Measurements from ENCODE around the gene ZNF385B. TPM values are rescaled to one million over a fixed set of nuclear protein-coding genes. Genes with fewer than 3 reads are reported as not detected.

ZNF385B gene
- total and polyA plus RNA-seq, 5 donors: 32.6 to 95.9 (median 65.6) TPM

DNA sequence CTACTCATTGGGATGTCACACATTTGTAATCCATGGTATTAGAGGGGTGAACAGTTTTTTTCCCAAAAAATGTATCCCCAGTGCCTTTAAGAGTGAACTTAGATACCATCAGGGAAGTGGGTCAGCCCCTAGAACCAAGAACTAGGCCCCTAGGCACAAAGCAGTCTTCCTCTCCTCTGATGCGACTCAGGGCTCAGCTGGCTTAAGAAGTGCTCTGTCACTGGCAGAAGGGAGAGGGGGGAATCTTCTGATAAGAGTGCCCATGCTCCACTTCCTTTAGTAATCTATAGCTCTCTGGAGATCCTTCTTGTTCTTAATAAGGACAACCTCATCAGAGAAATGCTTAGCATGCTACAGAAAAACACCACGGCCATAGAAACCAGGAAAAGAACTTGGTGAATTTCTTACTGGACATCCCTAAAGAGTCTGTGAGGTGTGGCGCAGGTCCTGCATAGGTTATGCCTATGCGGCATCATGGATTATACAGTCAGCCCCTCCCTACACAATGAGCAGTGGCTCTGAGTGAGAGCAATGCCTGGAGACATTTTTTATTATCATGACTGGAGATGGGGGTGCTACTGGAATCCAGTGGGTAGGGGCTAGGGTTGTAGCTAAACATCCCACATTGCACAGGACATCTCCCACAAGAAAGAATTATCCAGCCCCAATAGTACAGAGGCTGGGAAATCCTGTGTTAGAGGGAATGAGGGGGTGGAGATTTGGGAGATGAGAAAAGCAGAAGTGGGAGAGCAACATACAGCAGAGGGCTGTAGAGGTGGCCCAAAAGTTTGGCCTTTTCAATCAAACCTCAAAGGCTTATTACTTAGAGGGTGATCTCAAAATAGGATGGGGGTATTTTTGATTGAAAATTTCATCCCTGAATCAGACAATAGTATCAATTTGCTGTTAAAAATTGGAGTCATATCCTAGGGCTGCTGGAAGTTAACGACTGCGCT is 21.7 kb upstream of the ZNF385B start:
- 91% methylated on average over 6 of the region's 6 CpGs for WGBS
- H3K4me1 ChIP-seq (ENCODE audit: control insufficient read depth, insufficient read depth, low read length): no peaks in the 10 kb centered on the region
- H3K27me3 ChIP-seq (ENCODE audit: control insufficient read depth, insufficient read depth): no peaks in the 10 kb centered on the region
- no peak overlapping the region for H3K4me3 ChIP-seq (ENCODE audit: low read length)
- ATAC-seq (no peak), DNase-seq (no peak)
- intact Hi-C loops (cut with DNase I): no loop called here
- no peaks in the 10 kb centered on the region for H3K9me3 ChIP-seq (ENCODE audit: control insufficient read depth, low read length)
- H3K27ac ChIP-seq (ENCODE audit: low read length): no peak overlapping the region

GRCh38 chr2:179877601-179878364 is 16.4 kb upstream of the ZNF385B start:
- H3K27ac ChIP-seq (ENCODE audit: low read length): no peak overlapping the region
- ATAC-seq (no peak), DNase-seq (no peak)
- no peaks in the 10 kb centered on the region for H3K27me3 ChIP-seq (ENCODE audit: control insufficient read depth, insufficient read depth)
- peaks cover 4% of the 10 kb centered on the region for H3K4me1 ChIP-seq (ENCODE audit: control insufficient read depth, insufficient read depth, low read length)
- H3K9me3 ChIP-seq (ENCODE audit: control insufficient read depth, low read length): no peaks in the 10 kb centered on the region
- WGBS: 93% methylated on average over 4 of the region's 4 CpGs
- H3K4me3 ChIP-seq (ENCODE audit: low read length): no peak overlapping the region
- intact Hi-C loops (cut with DNase I): no loop called here

GRCh38 chr2:179876266-179876665 is 14.9 kb upstream of the ZNF385B start:
- intact Hi-C loops (cut with DNase I): no loop called here
- no peak for ATAC-seq
- Histone ChIP-seq H3K9me3 (ENCODE audit: control insufficient read depth, low read length) (no peaks in the 10 kb centered on the region), H3K4me3 (ENCODE audit: low read length) (no peak overlapping the region), H3K27ac (ENCODE audit: low read length) (no peak overlapping the region), H3K4me1 (ENCODE audit: control insufficient read depth, insufficient read depth, low read length) (peaks cover 4% of the 10 kb centered on the region), H3K27me3 (ENCODE audit: control insufficient read depth, insufficient read depth) (no peaks in the 10 kb centered on the region)
- 68% methylated on average over 1 of the region's 1 CpG for WGBS
- DNase-seq: no peak

DNA sequence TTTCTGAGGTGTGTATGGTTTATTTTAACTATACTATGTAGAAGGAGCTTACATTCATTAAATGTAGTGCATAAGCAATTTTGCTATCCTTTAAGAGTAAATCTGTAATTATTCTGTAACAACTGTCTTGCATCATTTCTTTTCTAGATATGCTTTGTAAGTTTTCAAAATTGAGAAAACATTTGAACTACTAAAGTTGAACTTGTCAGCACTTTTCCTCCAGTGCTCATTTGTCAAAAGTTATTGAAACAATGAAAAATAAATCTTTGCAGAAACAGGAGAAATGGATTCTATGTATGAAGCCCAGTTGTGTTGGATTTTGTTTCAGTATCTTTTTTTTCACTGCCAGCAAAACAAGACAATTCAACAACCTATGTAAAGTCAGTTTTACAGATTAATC is 14.5 kb upstream of the ZNF385B start:
- intact Hi-C loops (cut with DNase I): no loop called here
- ATAC-seq (no peak), DNase-seq (no peak)
- H3K4me3 ChIP-seq (ENCODE audit: low read length): no peak overlapping the region
- H3K27me3 ChIP-seq (ENCODE audit: control insufficient read depth, insufficient read depth): no peaks in the 10 kb centered on the region
- H3K4me1 ChIP-seq (ENCODE audit: control insufficient read depth, insufficient read depth, low read length): peaks cover 4% of the 10 kb centered on the region
- no peak overlapping the region for H3K27ac ChIP-seq (ENCODE audit: low read length)
- no peaks in the 10 kb centered on the region for H3K9me3 ChIP-seq (ENCODE audit: control insufficient read depth, low read length)

- Histone ChIP-seq H3K4me1 (ENCODE audit: control insufficient read depth, insufficient read depth, low read length) (no peaks in the 10 kb centered on the region), H3K27ac (ENCODE audit: low read length) (peak overlapping the region; percentile 72), H3K9me3 (ENCODE audit: control insufficient read depth, low read length) (no peaks in the 10 kb centered on the region), H3K4me3 (ENCODE audit: low read length) (no peak overlapping the region), H3K27me3 (ENCODE audit: control insufficient read depth, insufficient read depth) (no peaks in the 10 kb centered on the region)
- no peak for DNase-seq
- intact Hi-C loops (cut with DNase I): no loop called here
- 56% methylated on average over 6 of the region's 6 CpGs for WGBS
- ATAC-seq: no peak
These were observed 1.6 kb upstream of the ZNF385B start for GRCh38 chr2:179862898-179863458.

GRCh38 chr2:179861027-179861415 is 391 bp downstream of the ZNF385B start:
- under 1% methylated on average over 49 of the region's 52 CpGs for WGBS
- no peaks in the 10 kb centered on the region for H3K27me3 ChIP-seq (ENCODE audit: control insufficient read depth, insufficient read depth)
- ATAC-seq (peak; percentile 70 to 80), DNase-seq (peak in 2 of 3 donors; percentile 68 to 70)
- peak overlapping the region; percentile 80 for H3K27ac ChIP-seq (ENCODE audit: low read length)
- H3K9me3 ChIP-seq (ENCODE audit: control insufficient read depth, low read length): no peaks in the 10 kb centered on the region
- peak overlapping the region; percentile 44 for H3K4me3 ChIP-seq (ENCODE audit: low read length)
- no peaks in the 10 kb centered on the region for H3K4me1 ChIP-seq (ENCODE audit: control insufficient read depth, insufficient read depth, low read length)
- intact Hi-C loops (cut with DNase I): no loop called here

DNA sequence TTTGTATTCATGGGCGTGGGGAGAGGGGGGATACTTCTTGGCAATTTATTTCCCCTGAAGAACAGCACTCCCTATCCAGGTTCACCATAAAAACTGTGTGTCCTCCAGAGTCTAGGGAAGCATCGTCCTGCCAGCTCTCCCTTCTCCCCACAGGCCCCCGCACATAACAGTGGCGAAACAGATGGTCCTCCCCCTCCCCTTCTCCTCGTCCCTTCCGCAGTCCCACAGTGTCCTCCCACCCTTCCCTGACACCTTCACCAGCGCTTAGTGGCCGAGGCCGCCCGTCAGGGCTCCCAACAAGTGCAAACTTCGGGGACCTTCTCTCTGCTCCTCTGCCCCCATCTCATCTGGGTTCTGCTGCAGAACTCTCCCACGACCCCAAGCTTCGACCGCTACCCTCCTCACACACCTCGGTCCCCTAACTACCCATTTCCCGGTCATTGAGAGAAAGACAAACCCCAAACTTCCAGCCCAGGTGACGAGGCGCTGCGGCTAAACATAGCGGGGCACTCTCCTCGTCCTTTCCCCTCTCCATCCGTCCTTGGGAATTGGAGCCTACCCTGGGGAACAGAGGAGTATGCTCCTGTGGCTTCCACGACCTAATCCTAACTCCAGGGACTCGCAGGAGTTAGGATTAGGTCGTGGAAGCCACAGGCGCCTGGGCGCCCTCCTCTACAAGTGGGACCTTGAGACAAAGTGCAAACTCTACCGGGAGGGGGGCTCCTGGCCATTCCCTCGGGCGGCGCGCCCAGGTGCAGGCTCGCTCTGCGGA is 971 bp downstream of the ZNF385B start:
- peak; percentile 58 to 62 for ATAC-seq

DNA sequence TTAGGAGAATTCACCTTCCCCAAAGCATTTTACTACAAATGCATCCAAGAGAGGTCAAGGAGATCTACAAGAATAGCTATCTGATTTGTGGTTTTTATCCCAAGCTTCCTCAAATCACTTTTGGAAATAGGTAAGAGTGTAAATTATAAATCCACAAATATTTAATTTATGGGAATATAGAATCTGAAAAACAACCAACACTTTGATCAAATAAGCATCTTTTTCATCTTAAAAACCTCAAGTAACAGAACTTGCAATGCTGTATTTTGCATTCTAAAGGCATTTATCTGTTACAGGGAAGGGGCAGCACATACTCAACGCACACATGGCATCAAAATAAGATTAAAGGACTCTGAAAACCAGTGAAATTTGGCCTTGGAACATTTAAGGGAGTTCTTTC is 1.9 kb downstream of the ZNF385B start:
- DNase-seq (no peak), ATAC-seq (no peak)
- Histone ChIP-seq H3K27ac (ENCODE audit: low read length) (no peak overlapping the region), H3K27me3 (ENCODE audit: control insufficient read depth, insufficient read depth) (no peaks in the 10 kb centered on the region), H3K4me3 (ENCODE audit: low read length) (peak overlapping the region; percentile 44), H3K4me1 (ENCODE audit: control insufficient read depth, insufficient read depth, low read length) (no peaks in the 10 kb centered on the region), H3K9me3 (ENCODE audit: control insufficient read depth, low read length) (no peaks in the 10 kb centered on the region)
- intact Hi-C loops (cut with DNase I): no loop called here
- 43% methylated on average over 1 of the region's 1 CpG for WGBS

More for the DNA sequence above, 971 bp downstream of the ZNF385B start:
- DNase-seq: peak; percentile 16 to 50 (median 47)
- H3K4me3 ChIP-seq (ENCODE audit: low read length): peak overlapping the region; percentile 44
- intact Hi-C loops (cut with DNase I): no loop called here
- H3K27me3 ChIP-seq (ENCODE audit: control insufficient read depth, insufficient read depth): no peaks in the 10 kb centered on the region
- 2% methylated on average over 34 of the region's 34 CpGs for WGBS
- H3K9me3 ChIP-seq (ENCODE audit: control insufficient read depth, low read length): no peaks in the 10 kb centered on the region
- peak overlapping the region; percentile 68 for H3K27ac ChIP-seq (ENCODE audit: low read length)
- H3K4me1 ChIP-seq (ENCODE audit: control insufficient read depth, insufficient read depth, low read length): no peaks in the 10 kb centered on the region

GRCh38 chr2:179857236-179857635 is 4.2 kb downstream of the ZNF385B start:
- no peaks in the 10 kb centered on the region for H3K9me3 ChIP-seq (ENCODE audit: control insufficient read depth, low read length)
- WGBS: 36% methylated on average over 4 of the region's 4 CpGs
- DNase-seq (no peak), ATAC-seq (no peak)
- no peak overlapping the region for H3K27ac ChIP-seq (ENCODE audit: low read length)
- H3K4me3 ChIP-seq (ENCODE audit: low read length): no peak overlapping the region
- H3K27me3 ChIP-seq (ENCODE audit: control insufficient read depth, insufficient read depth): no peaks in the 10 kb centered on the region
- no peaks in the 10 kb centered on the region for H3K4me1 ChIP-seq (ENCODE audit: control insufficient read depth, insufficient read depth, low read length)
- intact Hi-C loops (cut with DNase I): no loop called here

DNA sequence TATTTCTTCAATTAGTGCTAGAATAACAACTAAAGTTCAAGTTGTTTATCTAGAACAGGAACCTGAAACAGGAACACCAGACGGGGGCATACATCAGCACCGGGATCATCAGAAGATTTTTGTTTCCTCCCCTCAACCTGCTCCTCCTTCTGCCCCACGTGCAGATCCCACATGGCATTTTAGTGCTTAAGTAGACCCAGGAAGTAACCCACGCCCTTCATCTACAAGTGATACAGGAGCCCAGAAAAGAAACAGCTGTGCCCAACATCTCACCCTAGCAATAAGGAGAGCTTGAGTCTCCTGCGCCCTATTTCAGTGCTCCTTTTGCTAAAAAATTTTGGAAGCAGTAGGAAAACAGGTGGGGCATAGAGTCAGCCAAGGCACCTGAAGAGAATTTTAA is 5.2 kb downstream of the ZNF385B start:
- Histone ChIP-seq H3K4me1 (ENCODE audit: control insufficient read depth, insufficient read depth, low read length) (peaks cover 2% of the 10 kb centered on the region), H3K27ac (ENCODE audit: low read length) (no peak overlapping the region), H3K4me3 (ENCODE audit: low read length) (no peak overlapping the region), H3K9me3 (ENCODE audit: control insufficient read depth, low read length) (no peaks in the 10 kb centered on the region), H3K27me3 (ENCODE audit: control insufficient read depth, insufficient read depth) (no peaks in the 10 kb centered on the region)
- intact Hi-C loops (cut with DNase I): no loop called here
- DNase-seq (no peak), ATAC-seq (no peak)
- WGBS: 27% methylated on average over 5 of the region's 5 CpGs

Data from right cardiac atrium (tissue), 5 donors.